GM18858 (cell line): Measurements from ENCODE around the gene BASP1.
"Not testable (repeated sequence)": the region's sequence is repeated elsewhere in the genome, so short reads cannot be mapped to it uniquely, and the experiment has no call there.

Experiments used
- ATAC-seq: cut with Tn5 transposase; IDR thresholded peaks from one replicate; pipeline ENCODE4 v1.9.1; 2021; ENCODE audit not compliant: unreplicated experiment

BASP1 gene

GRCh38 chr5:17190799-17191391, 26.5 kb upstream of the BASP1 start:
- ATAC-seq = no peak

DNA sequence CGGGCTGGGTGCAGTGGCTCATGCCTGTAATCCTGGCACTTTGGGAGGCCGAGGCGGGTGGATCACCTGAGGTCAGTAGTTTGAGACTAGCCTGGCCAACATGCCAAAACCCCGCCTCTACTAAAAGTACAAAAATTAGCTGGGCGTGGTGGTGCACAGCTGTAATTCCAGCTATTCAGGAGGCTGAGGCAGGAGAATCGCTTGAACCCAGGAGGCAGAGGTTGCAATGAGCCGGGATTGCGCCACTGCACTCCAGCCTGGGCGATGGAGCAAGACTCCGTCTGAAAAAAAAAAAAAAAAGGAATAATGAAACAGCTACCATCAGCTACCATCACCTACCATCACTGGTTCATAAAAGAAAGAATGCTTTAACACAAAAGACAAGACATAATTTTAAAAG, 25.9 kb upstream of the BASP1 start:
- ATAC-seq = not testable (repeated sequence)

- ATAC-seq = no peak
These were observed 25.2 kb upstream of the BASP1 start for GRCh38 chr5:17192191-17192590.

- no peak for ATAC-seq
These were observed 21.4 kb upstream of the BASP1 start for GRCh38 chr5:17196024-17196423.

- no peak for ATAC-seq
These were observed 20.7 kb upstream of the BASP1 start for GRCh38 chr5:17196697-17197096.

GRCh38 chr5:17203329-17204132, 13.9 kb upstream of the BASP1 start:
- peak; percentile 89 for ATAC-seq

DNA sequence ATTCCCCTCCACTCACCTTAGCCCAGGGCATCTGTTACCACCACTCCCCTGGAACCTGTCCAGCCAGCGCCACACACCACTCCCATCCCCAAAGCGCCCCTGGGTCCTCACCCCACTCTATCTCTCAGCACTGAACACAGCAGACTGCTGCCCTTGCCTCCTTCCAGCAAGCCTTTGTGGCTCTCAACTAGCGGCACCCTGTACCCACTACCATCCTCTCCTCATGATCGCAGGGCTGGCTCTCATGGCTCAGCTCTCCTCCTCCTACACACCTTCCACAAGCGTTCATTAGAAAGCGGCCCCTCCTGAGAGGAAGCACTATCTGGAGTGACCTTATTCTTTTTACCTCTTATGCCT, 13.3 kb upstream of the BASP1 start:
- ATAC-seq = no peak

GRCh38 chr5:17206021-17206420, 11.4 kb upstream of the BASP1 start:
- ATAC-seq = no peak

DNA sequence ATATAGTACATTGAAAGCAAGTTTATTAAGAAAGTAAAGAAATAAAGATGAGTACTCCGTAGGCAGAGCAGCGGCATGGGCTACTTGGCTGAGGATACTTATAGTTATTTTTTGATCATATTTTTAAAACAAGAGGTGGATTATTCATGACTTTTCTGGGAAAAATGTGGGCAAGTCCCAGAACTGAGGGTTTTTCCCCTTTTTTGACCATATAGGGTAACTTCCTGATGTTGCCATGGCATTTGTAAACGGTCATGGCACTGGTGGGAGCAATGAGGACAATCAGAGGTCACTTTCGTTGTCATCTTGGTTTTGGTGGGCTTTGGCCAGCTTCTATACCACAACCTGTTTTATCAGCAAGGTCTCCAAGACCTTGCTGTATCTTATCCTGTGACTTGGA, 5.2 kb upstream of the BASP1 start:
- no peak for ATAC-seq

GRCh38 chr5:17212996-17213395, 4.4 kb upstream of the BASP1 start:
- no peak for ATAC-seq

DNA sequence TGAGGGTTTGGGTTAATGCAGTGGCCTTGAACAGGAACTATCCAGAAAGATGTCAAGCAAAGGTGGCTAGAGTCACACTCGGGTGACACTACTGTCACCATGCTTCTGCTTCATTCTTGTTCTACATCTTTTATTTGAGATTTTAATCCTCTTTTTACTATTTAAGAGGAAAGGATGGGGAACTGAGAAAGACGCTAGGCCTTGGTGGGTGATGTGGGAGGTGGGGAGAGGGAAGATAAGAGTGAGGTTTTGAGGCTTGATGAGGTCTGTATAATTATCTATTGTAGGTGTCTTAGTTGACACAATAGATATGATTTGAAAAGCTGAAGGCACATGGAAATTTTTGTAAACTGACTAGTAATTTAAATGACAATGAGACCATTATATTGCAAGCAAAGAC, 3.5 kb upstream of the BASP1 start:
- ATAC-seq = no peak

GRCh38 chr5:17214893-17215292, 2.5 kb upstream of the BASP1 start:
- ATAC-seq = no peak

DNA sequence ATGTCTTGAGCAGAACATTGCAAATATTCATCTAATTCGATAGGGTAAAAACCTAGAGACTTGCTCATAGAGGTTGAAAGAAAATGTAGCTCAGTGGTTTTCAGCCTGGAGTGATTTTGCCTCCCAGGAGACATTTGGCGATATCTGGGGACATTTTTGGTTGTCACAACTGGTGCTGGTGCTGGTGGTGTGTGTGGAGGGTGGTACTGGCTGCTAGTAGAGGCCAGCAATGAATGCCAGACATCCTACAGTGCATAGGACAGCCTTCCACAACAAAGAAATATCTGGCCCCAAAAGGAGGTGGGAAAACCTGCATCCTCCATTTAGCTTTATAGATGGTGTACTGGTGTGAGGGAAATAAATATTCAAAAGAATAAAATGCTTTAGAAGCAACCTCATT, 2.1 kb upstream of the BASP1 start:
- ATAC-seq = no peak

GRCh38 chr5:17216176-17216973, 1.1 kb upstream of the BASP1 start:
- ATAC-seq = peak; percentile 39

DNA sequence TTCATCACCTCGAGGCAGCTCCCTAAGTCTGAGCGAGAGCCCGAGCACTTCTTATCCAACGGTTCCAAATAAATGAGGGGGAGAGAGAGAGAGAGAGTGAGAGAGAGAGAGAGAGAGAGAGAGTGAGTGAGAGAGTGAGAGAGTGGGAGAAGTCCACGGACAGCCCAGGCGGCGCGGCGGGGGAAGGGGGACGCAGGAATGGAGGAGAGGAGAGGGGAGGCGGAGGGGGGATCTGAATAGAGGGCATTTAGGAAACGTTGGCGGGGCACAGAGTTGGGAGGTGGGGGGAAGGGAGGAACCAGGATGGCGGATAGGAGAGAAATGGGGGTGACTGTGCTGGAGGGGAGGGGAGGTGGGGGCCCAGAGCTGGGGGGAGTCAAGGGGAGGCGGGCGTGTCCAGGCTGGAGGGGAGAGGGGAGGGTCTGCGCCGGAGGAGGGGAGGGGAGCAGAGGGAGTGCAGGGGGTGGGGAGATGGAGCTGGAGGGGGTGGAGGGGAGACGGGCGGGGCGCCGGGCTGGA, 398 bp upstream of the BASP1 start:
- no peak for ATAC-seq

- no peak for ATAC-seq
These were observed 1.0 kb downstream of the BASP1 start for GRCh38 chr5:17218353-17219005.

GRCh38 chr5:17219006-17219422, 1.6 kb downstream of the BASP1 start:
- ATAC-seq = no peak

- ATAC-seq = no peak
These were observed 2.0 kb downstream of the BASP1 start for GRCh38 chr5:17219469-17219868.

- ATAC-seq = no peak
These were observed 2.6 kb downstream of the BASP1 start for GRCh38 chr5:17219992-17220391.

DNA sequence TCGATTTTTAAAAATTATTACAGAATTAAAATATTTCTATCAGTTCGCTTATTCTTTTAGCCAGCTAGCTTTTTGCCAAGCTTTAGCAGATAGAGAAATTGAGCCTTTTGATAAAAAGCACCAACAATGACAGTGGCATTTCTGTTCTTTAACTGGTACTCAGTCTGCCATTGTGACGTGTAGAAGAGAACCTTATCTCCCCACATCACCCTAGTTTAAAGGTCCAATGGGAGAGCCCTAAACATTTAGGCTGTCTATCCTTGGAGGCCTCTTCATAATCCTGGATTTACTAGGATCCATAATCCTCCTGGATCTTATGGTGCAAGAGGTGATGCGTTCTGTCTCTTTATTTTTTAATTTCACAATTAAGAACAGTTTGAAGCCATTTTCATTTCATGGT, 3.0 kb downstream of the BASP1 start:
- ATAC-seq = no peak
